Retina (tissue), 1 donor: ENCODE measurements around the gene TWIST1.

ENCODE experiments used
- DNase-seq: peaks from one replicate; pipeline ENCODE4 v3.0.0-alpha.2; 2016

Gene TWIST1

GRCh38 chr7:19094598-19095352 is 22.7 kb downstream of the TWIST1 start:
- no peak for DNase-seq

GRCh38 chr7:19094138-19094537 is 23.3 kb downstream of the TWIST1 start:
- DNase-seq, result no peak

GRCh38 chr7:19091550-19092200 is 25.8 kb downstream of the TWIST1 start:
- DNase-seq, result no peak

- DNase-seq, result no peak
These were observed 26.9 kb downstream of the TWIST1 start for GRCh38 chr7:19090526-19090925.

- DNase-seq, result no peak
These were observed 27.6 kb downstream of the TWIST1 start for GRCh38 chr7:19089797-19090196.

GRCh38 chr7:19089378-19089777 is 28.1 kb downstream of the TWIST1 start:
- DNase-seq, result no peak

- DNase-seq, result no peak
These were observed 37.3 kb downstream of the TWIST1 start for GRCh38 chr7:19080093-19080492.

- no peak for DNase-seq
These were observed 38.4 kb downstream of the TWIST1 start for GRCh38 chr7:19079066-19079465.

GRCh38 chr7:19069842-19070241 is 47.6 kb downstream of the TWIST1 start:
- no peak for DNase-seq

GRCh38 chr7:19066170-19066569 is 51.3 kb downstream of the TWIST1 start:
- DNase-seq, result no peak
